Fibroblast of skin of left biceps (primary cell): ENCODE results near the gene PHLDA2.

Experiments used
- DNase-seq, 2 experiments: peaks; one replicate each; pipeline ENCODE4 v3.0.0-alpha.2; 2013; ENCODE audit warnings: low read depth in 2 of 2

PHLDA2 gene, protein sequence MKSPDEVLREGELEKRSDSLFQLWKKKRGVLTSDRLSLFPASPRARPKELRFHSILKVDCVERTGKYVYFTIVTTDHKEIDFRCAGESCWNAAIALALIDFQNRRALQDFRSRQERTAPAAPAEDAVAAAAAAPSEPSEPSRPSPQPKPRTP

DNA sequence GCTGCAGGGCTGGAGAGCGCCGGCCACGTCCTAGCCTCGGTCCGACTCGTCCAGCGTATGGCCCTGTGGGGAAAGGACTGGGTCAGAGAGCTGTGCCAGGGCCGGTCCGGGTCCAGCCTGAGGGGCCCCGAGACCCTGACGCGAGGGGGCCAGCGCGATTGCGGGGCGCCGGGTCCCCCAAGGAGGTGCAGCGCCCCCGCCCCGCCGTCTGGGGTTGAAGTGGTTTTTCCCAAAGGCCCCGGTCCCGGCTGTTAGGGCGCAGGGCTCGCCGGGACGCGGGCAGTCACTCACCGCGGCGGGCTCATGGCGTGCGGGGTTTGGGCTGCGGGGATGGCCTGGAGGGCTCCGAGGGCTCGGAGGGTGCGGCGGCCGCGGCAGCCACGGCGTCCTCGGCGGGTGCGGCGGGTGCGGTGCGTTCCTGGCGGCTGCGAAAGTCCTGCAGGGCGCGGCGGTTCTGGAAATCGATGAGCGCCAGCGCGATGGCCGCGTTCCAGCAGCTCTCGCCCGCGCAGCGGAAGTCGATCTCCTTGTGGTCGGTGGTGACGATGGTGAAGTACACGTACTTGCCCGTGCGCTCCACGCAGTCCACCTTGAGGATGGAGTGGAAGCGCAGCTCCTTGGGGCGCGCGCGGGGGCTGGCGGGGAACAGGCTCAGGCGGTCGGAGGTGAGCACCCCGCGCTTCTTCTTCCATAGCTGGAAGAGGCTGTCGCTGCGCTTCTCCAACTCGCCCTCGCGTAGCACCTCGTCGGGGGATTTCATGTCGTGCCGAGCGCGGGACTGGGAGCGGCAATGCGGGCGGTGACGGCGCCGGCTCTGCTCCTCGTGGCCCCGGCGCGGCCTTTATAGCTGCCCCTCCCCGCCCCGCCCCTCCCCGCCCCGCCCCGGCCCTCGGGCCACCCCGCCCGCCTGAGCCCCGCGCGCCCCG is at the start of gene PHLDA2:
TSS of gene PHLDA2 (minus strand) at position 816 of the 926 bp plus-strand sequence. CDS start at position 760, 56 bp downstream.
- DNase-seq = peak in 1 of 2 experiments; percentile 31

DNA sequence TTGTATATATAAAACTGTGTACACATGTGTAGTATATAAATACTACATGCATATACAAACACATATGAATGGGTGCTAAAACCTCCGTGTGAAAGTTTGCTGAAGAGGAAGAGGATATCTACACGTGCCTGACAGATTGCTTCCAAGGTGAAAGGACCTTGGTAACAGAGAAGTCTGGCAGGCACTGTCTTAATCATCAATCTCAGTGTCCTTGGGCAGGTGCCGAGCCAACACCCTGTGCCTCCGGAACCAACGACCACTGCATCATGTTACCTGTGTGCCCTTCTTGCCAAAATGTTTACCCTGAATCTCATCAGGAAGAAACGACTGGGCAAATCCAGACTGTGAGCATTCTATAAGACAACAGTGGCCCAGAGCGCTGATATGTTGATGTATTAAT is 47.9 kb upstream of the PHLDA2 start:
- DNase-seq = no peak

DNA sequence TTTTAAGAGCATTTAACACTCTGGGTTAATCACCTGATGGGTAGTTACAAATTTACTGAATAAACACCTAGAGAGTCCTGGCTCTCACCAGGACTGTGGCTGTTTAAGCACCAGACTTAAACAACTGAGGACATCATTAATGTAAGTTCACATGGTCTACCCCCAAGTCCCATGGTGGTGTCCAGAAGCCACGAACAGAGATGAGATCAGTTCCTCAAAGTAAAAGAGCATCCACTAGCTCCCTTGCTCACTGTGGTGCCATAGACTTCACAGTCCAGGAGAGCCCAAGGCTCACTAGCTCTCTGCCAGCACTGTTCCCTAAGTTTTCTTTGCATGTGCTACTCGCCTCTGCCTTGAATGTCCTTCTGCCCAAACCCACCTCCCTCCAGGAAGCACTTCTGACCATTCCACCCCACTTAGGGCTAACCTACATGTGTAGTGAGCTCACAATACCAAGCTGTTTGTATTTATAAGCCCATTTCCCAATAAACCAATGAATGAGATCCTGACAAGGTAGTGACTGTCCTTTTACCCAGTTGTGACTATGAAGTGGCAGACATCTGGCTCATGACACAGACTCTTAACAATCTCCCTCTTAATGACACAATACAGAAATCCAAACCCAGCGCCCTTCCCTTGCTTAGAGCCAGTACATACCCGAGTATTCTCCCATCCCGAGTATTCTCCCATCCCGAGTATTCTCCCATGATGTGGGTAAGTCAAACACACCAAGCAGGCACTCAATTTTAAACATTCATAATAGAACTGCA is 47.3 kb upstream of the PHLDA2 start:
- DNase-seq = no peak

DNA sequence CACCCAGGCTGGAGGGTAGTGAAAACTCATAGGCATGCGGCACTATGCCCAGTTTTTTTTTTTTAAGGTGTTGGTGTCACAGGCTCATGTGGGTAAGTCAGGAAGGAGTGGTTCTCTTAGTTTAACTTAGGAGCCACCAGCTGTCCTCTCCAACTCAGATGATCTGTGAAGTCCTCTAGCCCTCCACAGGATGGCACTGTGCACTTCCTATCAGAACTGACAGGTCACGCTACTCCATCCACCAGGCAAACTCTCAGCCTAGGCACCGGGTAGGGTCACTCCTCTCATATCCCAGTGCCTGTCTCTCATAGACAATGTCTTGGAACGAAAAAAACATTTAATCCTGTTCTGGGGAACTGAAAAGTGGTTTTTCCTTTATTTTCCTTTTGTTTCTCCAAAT is 46.4 kb upstream of the PHLDA2 start:
- DNase-seq = no peak

DNA sequence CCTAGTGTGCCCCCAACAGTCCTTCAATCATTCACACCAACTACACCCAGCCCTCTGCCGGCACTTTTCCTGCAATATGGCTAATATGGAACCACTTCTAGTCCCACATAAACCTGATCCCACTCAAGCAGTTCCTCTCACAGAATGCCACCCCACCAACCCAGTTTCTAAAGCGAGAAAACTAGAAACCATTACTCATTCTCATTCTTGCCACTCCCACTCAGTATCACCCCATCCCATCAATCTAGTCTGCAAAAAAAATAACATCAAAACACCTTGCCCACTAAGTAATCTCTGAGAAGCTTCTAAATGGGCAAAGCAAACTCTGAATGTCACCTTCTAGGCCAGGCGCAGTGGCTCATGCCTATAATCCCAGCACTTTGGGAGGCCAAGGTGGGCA is 45.1 kb upstream of the PHLDA2 start:
- DNase-seq = no peak

DNA sequence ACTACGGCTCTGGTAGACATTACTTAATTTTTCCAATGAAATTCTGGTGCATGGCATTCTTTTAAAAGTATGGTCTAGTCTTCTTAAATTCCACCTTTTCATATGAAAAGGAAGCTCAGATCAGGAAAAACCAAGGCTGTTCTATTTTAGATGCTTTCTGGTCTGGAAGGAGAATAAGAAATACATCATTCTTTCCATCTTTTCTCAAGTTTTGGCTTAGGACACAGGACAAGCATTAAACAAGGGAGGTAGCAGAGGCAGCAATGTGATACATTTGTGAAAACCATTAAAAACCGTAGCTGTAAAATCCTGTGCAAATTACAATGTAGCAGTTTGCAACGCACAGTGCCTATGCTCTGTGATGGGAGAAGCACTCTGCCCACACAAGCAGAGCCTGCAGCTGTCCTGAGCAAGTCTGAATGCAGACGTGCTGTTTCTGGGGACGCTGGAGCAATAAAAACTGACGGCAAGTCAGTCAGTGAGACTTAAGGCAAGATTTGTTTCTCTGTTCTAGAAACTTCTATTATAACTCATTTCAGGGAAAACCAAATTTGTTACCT is 39.2 kb upstream of the PHLDA2 start:
- no peak for DNase-seq

DNA sequence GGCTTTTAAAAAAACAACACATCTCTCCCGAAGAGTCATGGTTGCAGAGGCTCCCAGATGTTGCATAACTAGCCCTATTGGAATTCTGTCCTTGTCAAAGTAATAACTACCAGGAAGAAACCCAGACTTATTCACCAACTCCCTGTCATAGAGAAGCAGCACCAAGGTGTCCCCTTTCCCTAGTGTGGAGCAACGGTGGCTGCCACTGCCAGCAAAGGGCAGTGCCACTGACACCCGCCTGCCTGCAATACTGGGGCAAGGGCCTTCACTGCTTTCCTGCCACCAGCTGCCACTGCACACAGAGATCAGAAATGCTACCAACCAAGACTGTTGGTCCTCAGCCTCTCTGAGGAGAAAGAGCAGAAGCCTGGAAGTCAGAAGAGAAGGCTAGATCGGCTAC is 35.6 kb upstream of the PHLDA2 start:
- no peak for DNase-seq

DNA sequence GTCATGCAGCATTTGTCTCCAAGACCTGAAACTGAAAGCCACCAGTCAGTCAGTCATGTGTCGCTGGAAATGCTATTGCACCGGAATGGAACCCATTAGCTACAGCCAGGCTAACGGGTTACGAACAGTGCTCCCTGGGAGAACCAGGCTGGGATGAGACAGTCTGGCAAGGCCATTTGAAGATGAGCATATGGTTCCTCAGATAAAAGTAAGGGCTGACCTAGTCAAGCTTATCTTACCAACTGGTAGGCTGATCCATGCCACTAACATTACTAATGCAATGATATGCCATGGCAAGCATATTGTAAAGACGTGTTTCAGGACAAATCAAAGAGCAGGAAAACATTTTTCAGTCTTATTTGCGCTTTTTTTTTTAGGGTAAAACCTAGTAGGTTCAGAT is 34.5 kb upstream of the PHLDA2 start:
- no peak for DNase-seq

DNA sequence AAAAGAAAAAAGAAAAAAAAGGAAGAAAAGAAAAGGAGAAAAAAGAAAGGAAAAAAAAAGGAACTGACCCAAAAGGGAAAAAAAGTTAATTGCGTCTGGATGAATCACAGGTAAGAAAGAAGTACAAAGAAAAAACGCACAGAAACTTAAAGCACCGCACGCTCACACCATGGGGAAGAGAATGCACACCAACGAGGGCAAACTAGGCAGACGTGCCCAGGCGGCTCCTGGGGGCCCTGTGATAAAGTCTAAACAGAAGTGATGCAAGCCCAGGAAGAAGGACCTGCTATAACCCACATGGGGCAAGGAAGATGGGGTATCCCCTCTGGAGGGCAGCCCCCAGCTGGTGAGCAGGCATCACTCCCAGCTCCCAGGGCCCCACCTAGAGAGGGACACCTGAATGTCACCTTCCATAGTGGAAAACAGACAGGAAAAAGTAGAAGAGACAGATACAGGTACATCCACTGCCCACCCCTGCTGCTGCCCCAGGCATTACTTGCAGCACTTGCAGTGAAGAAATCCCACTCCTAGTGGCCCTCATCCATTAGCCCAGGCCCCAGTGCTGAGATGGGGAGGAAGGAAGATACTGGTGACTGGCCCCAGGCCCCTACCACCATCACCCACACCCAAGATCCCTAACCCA is 34.0 kb upstream of the PHLDA2 start:
- DNase-seq = no peak

DNA sequence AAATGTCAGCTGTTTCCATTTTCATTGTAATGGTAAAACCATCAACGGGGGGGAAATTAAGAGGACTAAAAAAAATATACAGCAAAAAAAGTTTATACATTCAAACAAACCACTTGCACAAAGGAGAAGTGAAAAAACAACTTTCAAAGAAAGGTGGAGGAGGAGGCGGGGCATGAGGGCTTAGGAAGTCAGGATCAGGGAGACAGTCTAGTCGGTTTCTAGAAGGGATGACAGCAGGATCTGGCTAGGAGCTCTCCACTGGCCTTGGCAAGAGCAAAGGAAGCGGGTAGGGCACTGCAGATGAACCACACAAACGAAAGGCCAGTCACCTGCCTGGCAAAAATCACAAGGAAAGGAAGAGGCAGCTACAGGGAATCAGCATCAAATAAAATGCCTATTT is 31.9 kb upstream of the PHLDA2 start:
- DNase-seq = no peak

DNA sequence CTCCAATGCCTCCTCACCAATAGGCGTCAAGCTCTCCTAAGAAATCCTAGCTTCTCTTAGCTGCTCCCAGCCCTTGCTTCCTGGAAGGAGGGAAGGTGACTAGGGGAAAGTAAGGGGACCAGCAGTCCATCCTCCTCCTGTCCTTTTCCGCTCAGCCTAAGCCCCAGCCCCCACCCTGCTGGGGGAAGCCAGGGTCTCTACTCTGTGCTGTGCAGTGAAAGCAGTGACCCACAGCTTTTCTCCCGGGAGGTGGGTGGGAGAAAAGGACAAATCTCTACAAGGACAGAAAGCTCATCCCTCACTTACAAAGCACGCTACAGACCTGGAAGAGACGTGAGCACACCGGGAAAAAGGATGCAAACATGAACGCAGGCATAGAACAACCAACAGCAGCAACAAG is 30.9 kb upstream of the PHLDA2 start:
- DNase-seq = no peak

DNA sequence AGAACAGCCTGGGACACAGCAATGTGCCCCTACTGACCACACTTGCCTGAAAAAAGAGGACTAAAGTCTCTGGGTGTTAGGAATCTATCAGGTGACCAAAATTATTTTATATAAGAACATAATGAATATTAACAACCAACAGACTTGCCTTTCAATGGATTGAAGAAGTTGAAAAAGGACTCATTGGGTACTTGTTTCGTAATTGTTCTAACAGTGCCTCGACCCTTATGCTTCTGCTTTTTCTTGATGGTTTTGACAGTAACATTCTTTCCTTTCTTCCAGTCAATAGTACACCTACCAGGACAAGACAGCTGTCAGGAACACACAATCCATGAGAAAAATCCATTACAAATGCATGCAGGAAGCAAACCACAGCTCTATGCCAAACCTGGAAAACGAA is 29.0 kb upstream of the PHLDA2 start:
- no peak for DNase-seq

DNA sequence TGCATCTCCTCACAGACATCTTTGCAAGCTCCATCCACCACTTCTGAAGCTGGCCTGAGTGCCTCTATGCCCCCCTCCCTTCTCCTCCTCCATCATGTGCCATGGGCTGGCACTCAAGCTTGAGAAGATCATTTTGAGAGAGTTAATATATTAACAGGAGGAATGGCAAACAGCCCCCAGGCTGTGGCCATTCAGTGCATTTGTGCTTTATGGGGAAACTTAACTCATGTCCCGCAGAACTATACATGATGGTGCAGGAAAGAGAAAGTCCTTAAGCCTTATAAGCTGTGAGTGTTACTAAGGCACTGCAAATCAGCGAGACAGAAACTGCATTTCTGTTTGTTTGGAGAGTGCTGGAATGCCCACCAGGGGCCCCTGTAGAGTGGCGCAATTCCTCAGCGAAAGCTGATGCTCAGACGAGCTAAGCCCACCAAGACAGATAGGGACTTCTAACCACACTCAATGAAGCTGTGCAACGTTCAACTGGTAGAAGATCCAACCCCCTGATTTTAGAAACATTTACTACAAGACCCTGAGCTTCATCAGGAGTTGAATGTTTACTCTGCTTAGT is 26.8 kb upstream of the PHLDA2 start:
- DNase-seq = no peak

DNA sequence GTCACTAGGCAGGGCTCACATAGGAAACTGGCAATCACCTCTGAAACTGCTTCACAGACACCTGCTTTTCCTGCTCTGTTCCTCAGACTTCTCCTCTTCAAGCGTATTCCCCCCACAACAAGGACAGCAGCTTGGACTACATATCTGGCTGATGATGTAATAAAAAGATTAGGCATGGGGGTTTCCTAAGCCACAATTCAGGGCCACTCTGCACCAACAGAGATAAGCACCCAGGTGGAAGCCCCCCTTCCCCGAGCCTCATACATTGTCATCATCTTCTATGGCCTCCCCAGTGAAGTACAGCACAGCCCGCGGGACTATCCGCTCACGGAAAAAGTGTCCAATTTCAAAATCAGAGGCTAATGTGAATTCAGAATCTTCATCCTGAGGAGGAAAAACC is 25.0 kb upstream of the PHLDA2 start:
- DNase-seq = no peak

DNA sequence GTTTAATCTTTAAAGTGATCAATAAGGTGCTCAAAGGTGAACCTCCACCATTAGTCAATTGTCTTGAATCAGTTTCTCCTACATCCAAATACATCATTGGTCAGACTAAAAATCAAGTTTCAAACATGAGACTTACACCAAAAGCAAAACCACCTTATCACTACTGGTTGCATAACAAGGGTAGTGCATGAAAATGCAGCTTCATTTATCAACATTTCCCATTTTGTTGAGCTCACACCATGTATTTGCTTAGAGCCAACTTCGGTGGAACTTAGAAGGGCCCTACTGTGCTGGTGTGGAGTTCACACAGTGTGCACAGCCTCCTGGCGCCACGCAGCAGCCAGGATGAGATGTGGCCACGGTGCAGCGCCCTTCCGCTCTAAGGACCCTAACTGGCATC is 23.1 kb upstream of the PHLDA2 start:
- DNase-seq = no peak

DNA sequence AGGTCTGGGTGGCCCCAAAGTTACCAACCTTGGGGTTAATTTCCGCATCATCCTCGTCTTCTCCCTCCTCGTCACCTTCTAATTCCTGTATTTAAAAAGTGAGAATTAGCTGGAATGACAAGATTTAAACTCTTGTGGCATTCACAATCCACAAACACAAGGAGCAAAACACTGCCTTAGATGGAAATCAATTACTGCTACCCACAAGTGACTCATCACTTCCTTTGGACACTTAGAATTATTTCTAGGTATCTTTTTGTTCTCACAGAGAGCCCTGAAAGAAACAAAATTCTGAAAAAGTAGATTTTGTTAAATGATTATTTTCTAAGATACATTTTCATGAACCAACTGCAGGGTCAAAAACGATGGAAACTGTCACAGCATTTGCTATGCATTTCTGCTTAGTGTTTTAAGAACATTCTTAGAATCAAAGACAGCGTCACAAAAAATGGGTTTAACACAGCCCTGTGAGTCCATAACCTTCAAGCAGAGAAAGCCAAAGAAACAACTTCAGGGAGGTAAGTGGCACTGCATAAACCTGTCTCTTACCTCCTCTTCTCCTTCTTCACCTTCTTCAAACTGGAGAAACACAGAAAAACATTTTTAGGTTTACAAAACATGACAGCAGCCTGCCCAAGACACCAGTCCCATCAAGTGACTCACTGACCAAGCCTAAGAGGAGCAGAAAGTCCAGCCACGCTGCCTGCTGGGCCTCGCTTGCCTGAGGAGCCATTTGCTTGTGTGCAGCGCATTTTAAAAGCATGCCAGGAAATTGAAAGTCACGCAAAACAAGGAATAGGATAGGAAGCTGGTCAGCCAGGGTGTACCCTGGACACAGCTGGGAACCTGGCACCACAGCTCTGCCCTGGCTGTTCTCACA is 22.3 kb upstream of the PHLDA2 start:
- peak; percentile 15 to 21 for DNase-seq

DNA sequence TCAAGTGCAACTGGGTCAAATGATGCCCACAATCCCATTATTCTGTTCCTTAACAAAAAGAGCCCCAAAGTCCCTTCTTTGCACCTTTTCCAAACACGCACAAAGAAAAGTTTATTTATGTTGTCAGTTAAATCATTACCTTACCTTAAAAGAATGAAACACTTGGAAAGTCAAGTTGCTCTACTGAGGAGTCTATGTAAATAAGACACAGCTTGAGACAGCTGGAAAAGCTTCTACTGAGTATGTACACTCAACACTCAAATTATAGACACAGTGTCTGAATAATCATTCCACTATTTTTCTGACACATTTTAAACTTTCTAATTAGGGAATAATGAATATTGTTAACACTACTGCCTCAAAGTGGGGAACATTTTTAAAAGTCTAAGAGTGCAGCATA is 21.6 kb upstream of the PHLDA2 start:
- no peak for DNase-seq

DNA sequence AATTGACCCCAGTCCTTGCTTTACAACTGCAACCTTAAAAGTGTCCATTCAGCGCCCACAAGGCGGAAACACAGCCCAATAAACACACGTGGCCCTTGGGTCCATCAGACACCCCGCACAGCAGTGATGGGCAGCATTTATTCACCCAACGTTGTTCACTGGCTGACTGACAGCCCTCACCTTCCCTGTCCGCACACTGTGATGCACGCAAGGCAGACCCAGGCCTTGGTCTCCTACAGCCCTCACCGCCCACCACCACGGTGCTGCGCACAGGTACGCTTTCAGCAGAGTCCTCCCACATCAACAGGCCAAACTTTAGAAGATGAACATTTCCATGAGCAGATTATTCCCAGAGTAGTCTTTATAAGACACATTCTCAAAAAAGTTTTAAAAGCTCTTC is 20.7 kb upstream of the PHLDA2 start:
- no peak for DNase-seq

DNA sequence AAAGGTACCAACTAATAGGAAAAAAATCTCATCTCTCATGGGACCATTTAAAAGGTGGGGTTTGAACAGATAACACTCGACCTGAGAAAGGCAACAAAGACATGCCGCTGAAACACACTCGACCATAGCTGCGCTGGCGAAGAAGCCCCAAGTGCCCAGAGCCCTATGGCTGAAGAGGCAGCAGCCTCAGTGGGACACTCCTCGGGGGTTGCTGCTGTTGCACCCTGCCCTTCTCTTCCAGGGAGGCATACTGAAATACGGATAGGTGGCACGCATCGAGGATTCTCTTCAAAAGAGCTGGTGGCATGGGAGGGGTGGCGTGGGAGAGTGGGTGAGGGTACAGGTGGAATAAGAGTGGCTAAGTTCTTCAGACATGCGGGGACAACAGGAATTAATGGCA is 18.5 kb upstream of the PHLDA2 start:
- DNase-seq = no peak

DNA sequence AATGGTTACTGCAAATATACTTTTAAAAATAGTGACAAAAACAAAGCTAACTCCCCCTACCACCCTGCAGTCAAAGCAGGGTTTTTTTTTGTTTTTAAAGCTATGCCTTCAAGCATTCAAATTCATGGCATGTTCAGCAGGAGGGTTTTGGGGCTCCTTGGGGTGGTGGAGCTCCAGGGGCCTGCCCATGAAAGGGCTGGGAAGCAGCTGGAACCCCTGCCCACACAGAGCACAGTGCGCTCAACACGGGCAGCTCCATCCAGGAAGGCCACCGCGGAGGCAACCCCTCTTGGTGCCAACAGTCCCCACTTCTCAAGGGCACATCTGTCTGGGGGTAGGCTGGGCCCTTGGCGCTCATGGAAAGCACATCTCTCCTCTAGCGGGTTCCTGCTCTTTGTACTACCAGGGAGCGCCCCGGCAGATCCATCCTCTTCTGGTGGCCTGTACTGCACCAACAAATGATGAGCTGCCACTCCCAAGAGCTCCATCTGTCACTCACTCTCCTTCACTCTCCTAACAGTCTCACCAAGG is 16.6 kb upstream of the PHLDA2 start:
- no peak for DNase-seq
